ENCODE results near the gene KRT27. TPM values are rescaled to one million over a fixed set of nuclear protein-coding genes. Genes with fewer than 3 reads are reported as not detected.

KRT27 gene
- total RNA-seq, 1 donor from 2014 or later, result not detected

Other genes with a start within 250 kb of the KRT27 start
- gene CCR7, start 217.1 kb downstream of the KRT27 start, total RNA-seq, result not detected
- 56.9 TPM for gene SMARCE1, start 134.7 kb downstream of the KRT27 start, total RNA-seq
- gene KRT222, start 117.4 kb downstream of the KRT27 start, total RNA-seq, result 0.41 TPM
- not detected for gene KRT24, start 78.8 kb downstream of the KRT27 start, total RNA-seq
- not detected for gene KRT25, start 27.2 kb downstream of the KRT27 start, total RNA-seq
- not detected for gene KRT26, start 10.3 kb downstream of the KRT27 start, total RNA-seq
- gene KRT28, start 17.4 kb upstream of the KRT27 start, total RNA-seq, result not detected
- 48.0 TPM for gene KRT10, start 40.1 kb upstream of the KRT27 start, total RNA-seq
- not detected for gene KRT12, start 84.7 kb upstream of the KRT27 start, total RNA-seq
- gene KRT20, start 102.7 kb upstream of the KRT27 start, total RNA-seq, result not detected
- 0.16 TPM for gene KRT23, start 155.1 kb upstream of the KRT27 start, total RNA-seq
- not detected for gene KRT39, start 184.4 kb upstream of the KRT27 start, total RNA-seq
- gene KRT40, start 201.8 kb upstream of the KRT27 start, total RNA-seq, result not detected
- not detected for gene KRTAP3-3, start 211.6 kb upstream of the KRT27 start, total RNA-seq
- not detected for gene KRTAP3-2, start 217.4 kb upstream of the KRT27 start, total RNA-seq
- gene KRTAP3-1, start 226.6 kb upstream of the KRT27 start, total RNA-seq, result not detected
- not detected for gene KRTAP1-5, start 244.7 kb upstream of the KRT27 start, total RNA-seq
- not detected for gene KRTAP1-4, start 247.6 kb upstream of the KRT27 start, total RNA-seq

Measured in Right ventricle myocardium inferior (tissue), 1 donor.